CD4-positive, alpha-beta memory T cell (primary cell): ENCODE results near the gene MARF1. TPM values are rescaled to one million over a fixed set of nuclear protein-coding genes. Genes with fewer than 3 reads are reported as not detected.

Experiments used
- CTCF ChIA-PET: fragments of 350-600 bp; sonication (Branson Sonifier 250); formaldehyde crosslinking; loops from one replicate; lab custom pipeline; 2021; ENCODE audit warnings: inconsistent platforms; ENCODE audit not compliant: partially characterized antibody; lab: Charles Lee
- POLR2A ChIA-PET: fragments of 350-600 bp; sonication (Branson Sonifier 250); formaldehyde crosslinking; loops from one replicate; lab custom pipeline; 2021; ENCODE audit not compliant: partially characterized antibody; lab: Charles Lee
- DNase-seq, 5 donors: peaks; one replicate each; pipeline versions ENCODE4 v3.0.0 to v3.0.0-alpha.2; 2020 to 2022; ENCODE audit warnings: mixed read lengths in 1 of 5
- H3K27ac ChIP-seq: one replicate; pipeline ENCODE4 v1.7.0; 2013; ENCODE audit warnings: low read depth, low read length
- H3K27me3 ChIP-seq: 2 replicates; pipeline ENCODE4 v1.7.0; 2013; ENCODE audit warnings: mild to moderate bottlenecking, low read length, moderate library complexity; ENCODE audit not compliant: insufficient read depth
- H3K36me3 ChIP-seq: 2 replicates; pipeline ENCODE4 v1.7.0; 2013; ENCODE audit warnings: mild to moderate bottlenecking, low read length, moderate library complexity; ENCODE audit not compliant: insufficient read depth
- H3K4me1 ChIP-seq: 2 replicates; pipeline ENCODE4 v1.7.0; 2013; ENCODE audit warnings: mild to moderate bottlenecking, low read length, moderate library complexity; ENCODE audit not compliant: insufficient read depth
- H3K4me3 ChIP-seq, 2 donors: one replicate each; pipeline ENCODE4 v1.7.0; 2013; ENCODE audit warnings: low read length in 2 of 2, mild to moderate bottlenecking in 1 of 2
- H3K9me3 ChIP-seq, 2 donors: one replicate each; pipeline ENCODE4 v1.7.0; 2013; ENCODE audit warnings: low read length in 2 of 2, control low read depth in 1 of 2; ENCODE audit not compliant: control insufficient read depth in 1 of 2
- H3K27ac Mint-ChIP-seq, 7 donors: one replicate each; pipeline ENCODE4 v1.8.0; 2020 to 2021; ENCODE audit warnings: mixed read lengths in 7 of 7, mild to moderate bottlenecking in 6 of 7, inconsistent platforms in 3 of 7, moderate library complexity in 3 of 7
- H3K27me3 Mint-ChIP-seq, 2 donors: one replicate each; pipeline ENCODE4 v1.8.0; 2020 to 2021; ENCODE audit warnings: mixed read lengths in 2 of 2
- H3K36me3 Mint-ChIP-seq, 2 donors: one replicate each; pipeline ENCODE4 v1.8.0; 2020 to 2021; ENCODE audit warnings: mixed read lengths in 2 of 2, inconsistent platforms in 1 of 2, mild to moderate bottlenecking in 1 of 2
- H3K4me1 Mint-ChIP-seq, 4 donors: one replicate each; pipeline ENCODE4 v1.8.0; 2020 to 2021; ENCODE audit warnings: mixed read lengths in 4 of 4, mild to moderate bottlenecking in 1 of 4
- H3K4me3 Mint-ChIP-seq, 8 donors: one replicate each; pipeline ENCODE4 v1.8.0; 2020 to 2021; ENCODE audit warnings: mixed read lengths in 8 of 8, mild to moderate bottlenecking in 7 of 8, moderate library complexity in 6 of 8, inconsistent platforms in 3 of 8
- H3K9me3 Mint-ChIP-seq, 8 donors: one replicate each; pipeline ENCODE4 v1.8.0; 2020 to 2021; ENCODE audit warnings: mixed read lengths in 8 of 8, mild to moderate bottlenecking in 5 of 8, inconsistent platforms in 3 of 8, moderate library complexity in 1 of 8
- intact Hi-C: fragments of 100-400 bp; cut with micrococcal nuclease; formaldehyde crosslinking; loops from one replicate; pipeline ENCODE4 v1.15.1; 2023
- polyA plus RNA-seq, 2 donors: library from polyadenylated mRNA; unstranded; fragments of 300-500 nt; fragmentation: Illumina TruSeq; gene quantifications; one replicate each; pipeline ENCODE4 v1.2.3, GENCODE V29; 2021
- total RNA-seq, 2 experiments: library from RNA; stranded (reverse); gene quantifications; one replicate each; pipeline ENCODE4 v1.2.3, GENCODE V29; 2021

Gene MARF1
- total and polyA plus RNA-seq, 4 experiments from 2014 or later, result 6.8 to 235 (median 121) TPM

GRCh38 chr16:15618392-15618791, 24.6 kb downstream of the MARF1 start:
- ChIA-PET CTCF (no interaction called here), POLR2A (no interaction called here)
- Histone ChIP-seq H3K27ac (no peak overlapping the region), H3K4me3 (no peak overlapping the region), H3K4me1 (no peaks in the 10 kb centered on the region), H3K9me3 (no peaks in the 10 kb centered on the region), H3K27me3 (no peaks in the 10 kb centered on the region), H3K36me3 (peaks cover 64% of the 10 kb centered on the region)
- peaks cover 60 to 81% of the 10 kb centered on the region in 2 donors for H3K36me3 Mint-ChIP-seq
- no peaks in the 10 kb centered on the region for H3K27me3 Mint-ChIP-seq
- H3K9me3 Mint-ChIP-seq, result no peaks in the 10 kb centered on the region
- H3K4me1 Mint-ChIP-seq, result peaks cover 0 to 1% (median 0%) of the 10 kb centered on the region in 4 donors
- intact Hi-C loops, result no loop called here
- no peak for DNase-seq
- H3K4me3 Mint-ChIP-seq, result no peak overlapping the region
- H3K27ac Mint-ChIP-seq, result peak overlapping the region in 6 of 7 donors; percentile 46 to 82 (median 64)

DNA sequence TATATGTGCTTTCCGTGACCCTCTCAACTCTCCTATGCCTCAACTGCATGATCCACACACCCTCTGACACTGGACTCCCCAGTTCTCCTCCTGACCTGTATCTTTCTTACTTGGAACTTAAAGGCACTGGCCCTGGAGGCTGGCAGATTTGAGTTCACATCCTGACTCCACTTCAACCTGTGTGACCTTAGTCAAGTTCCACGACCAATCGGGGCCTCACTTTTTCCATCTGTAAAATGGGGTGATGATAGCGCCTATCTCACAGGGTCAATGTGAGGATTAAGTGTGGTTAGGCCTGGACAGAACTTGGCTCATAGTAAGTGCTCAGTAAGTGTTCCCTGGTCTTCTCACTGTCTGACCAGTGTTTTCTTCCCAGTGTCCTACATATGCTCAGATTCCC, 25.1 kb downstream of the MARF1 start:
- peaks cover 62 to 81% of the 10 kb centered on the region in 2 donors for H3K36me3 Mint-ChIP-seq
- H3K4me1 Mint-ChIP-seq, result peaks cover 0 to 1% (median 0%) of the 10 kb centered on the region in 4 donors
- intact Hi-C loops, result no loop called here
- Histone ChIP-seq H3K4me3 (no peak overlapping the region), H3K4me1 (no peaks in the 10 kb centered on the region), H3K27me3 (no peaks in the 10 kb centered on the region), H3K9me3 (no peaks in the 10 kb centered on the region), H3K27ac (no peak overlapping the region), H3K36me3 (peaks cover 66% of the 10 kb centered on the region)
- ChIA-PET POLR2A (no interaction called here), CTCF (no interaction called here)
- H3K27ac Mint-ChIP-seq, result peak overlapping the region in 4 of 7 donors; percentile 49 to 72 (median 66)
- DNase-seq, result no peak
- H3K4me3 Mint-ChIP-seq, result no peak overlapping the region
- no peaks in the 10 kb centered on the region for H3K9me3 Mint-ChIP-seq
- no peaks in the 10 kb centered on the region for H3K27me3 Mint-ChIP-seq

GRCh38 chr16:15616475-15617165, 26.3 kb downstream of the MARF1 start:
- H3K4me3 Mint-ChIP-seq, result no peak overlapping the region
- Histone ChIP-seq H3K4me3 (no peak overlapping the region), H3K27ac (no peak overlapping the region), H3K36me3 (peaks cover 66% of the 10 kb centered on the region), H3K4me1 (no peaks in the 10 kb centered on the region), H3K9me3 (no peaks in the 10 kb centered on the region), H3K27me3 (no peaks in the 10 kb centered on the region)
- H3K36me3 Mint-ChIP-seq, result peaks cover 68 to 82% of the 10 kb centered on the region in 2 donors
- H3K27ac Mint-ChIP-seq, result no peak overlapping the region
- CTCF ChIA-PET, result no interaction called here
- DNase-seq, result no peak
- no peaks in the 10 kb centered on the region for H3K9me3 Mint-ChIP-seq
- intact Hi-C loops, result no loop called here
- no peaks in the 10 kb centered on the region for H3K27me3 Mint-ChIP-seq
- POLR2A ChIA-PET, result no interaction called here
- peaks cover 0 to 1% (median 0%) of the 10 kb centered on the region in 4 donors for H3K4me1 Mint-ChIP-seq

DNA sequence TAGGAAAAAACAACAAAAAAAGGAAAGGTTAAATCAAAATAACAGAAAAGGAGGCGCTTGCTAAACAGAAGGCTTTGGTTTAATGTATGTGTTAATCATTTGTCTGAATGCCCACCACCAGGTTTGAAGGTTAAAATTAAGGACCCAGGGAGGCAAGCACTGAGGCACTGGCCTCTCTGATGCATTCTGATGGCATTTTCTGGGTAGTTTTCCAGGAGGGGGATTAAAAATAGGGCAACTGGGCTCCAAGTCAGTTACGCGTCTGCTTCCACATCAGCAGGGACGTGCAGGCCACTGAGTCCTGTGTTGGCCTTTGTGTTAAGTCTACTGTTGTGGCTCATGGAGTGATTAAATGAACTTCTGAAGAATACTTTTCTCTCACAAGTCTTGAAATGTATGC, 26.9 kb downstream of the MARF1 start:
- H3K36me3 Mint-ChIP-seq, result peaks cover 64 to 79% of the 10 kb centered on the region in 2 donors
- H3K27me3 Mint-ChIP-seq, result no peaks in the 10 kb centered on the region
- CTCF ChIA-PET, result no interaction called here
- no peak overlapping the region for H3K27ac ChIP-seq
- no peak for DNase-seq
- H3K9me3 Mint-ChIP-seq, result no peaks in the 10 kb centered on the region
- no peak overlapping the region for H3K27ac Mint-ChIP-seq
- H3K4me3 Mint-ChIP-seq, result no peak overlapping the region
- H3K4me1 ChIP-seq, result no peaks in the 10 kb centered on the region
- POLR2A ChIA-PET, result no interaction called here
- intact Hi-C loops, result no loop called here
- no peaks in the 10 kb centered on the region for H3K9me3 ChIP-seq
- H3K4me1 Mint-ChIP-seq, result peaks cover 0 to 1% (median 0%) of the 10 kb centered on the region in 4 donors
- H3K36me3 ChIP-seq, result peaks cover 66% of the 10 kb centered on the region
- H3K27me3 ChIP-seq, result no peaks in the 10 kb centered on the region
- no peak overlapping the region for H3K4me3 ChIP-seq

GRCh38 chr16:15613676-15614075, 29.3 kb downstream of the MARF1 start:
- peaks cover 61 to 80% of the 10 kb centered on the region in 2 donors for H3K36me3 Mint-ChIP-seq
- CTCF ChIA-PET, result no interaction called here
- DNase-seq, result peak in 1 of 5 donors; percentile 11
- no peak overlapping the region for H3K4me3 ChIP-seq
- H3K9me3 ChIP-seq, result no peaks in the 10 kb centered on the region
- POLR2A ChIA-PET, result interaction anchor here (0.6 kb wide), 1 partner anchor 9 kb away, joined by 3 read pairs; no protein-coding TSS in a partner anchor
- peaks cover 74% of the 10 kb centered on the region for H3K36me3 ChIP-seq
- no peak overlapping the region for H3K4me3 Mint-ChIP-seq
- no peaks in the 10 kb centered on the region for H3K9me3 Mint-ChIP-seq
- H3K4me1 Mint-ChIP-seq, result peaks cover 0 to 1% (median 0%) of the 10 kb centered on the region in 4 donors
- H3K27ac Mint-ChIP-seq, result peak overlapping the region in 4 of 7 donors; percentile 46 to 70 (median 56)
- H3K27me3 Mint-ChIP-seq, result no peaks in the 10 kb centered on the region
- no peaks in the 10 kb centered on the region for H3K27me3 ChIP-seq
- H3K4me1 ChIP-seq, result no peaks in the 10 kb centered on the region
- intact Hi-C loops, result no loop called here
- no peak overlapping the region for H3K27ac ChIP-seq

DNA sequence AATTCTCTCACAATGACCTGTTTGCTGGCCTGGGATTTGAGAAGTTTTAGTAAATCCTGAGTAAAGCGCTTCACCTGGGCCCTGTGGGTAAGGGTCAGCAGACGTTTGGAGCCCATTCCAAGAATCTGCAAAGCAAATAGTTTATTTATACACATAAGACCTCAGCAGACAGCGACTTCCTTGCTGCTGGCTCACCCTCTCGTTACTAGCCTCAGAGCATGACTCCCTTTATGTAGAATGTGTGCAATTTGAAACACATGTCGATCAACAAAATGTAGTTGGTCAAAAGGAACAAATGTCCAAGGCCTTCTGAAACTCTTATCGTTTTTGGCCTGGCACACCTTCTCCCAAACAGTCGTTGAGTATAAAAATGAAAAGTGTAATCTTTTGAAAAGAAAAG, 31.3 kb downstream of the MARF1 start:
- H3K27me3 ChIP-seq, result no peaks in the 10 kb centered on the region
- no peak overlapping the region for H3K27ac ChIP-seq
- no peak overlapping the region for H3K4me3 ChIP-seq
- peaks cover 74% of the 10 kb centered on the region for H3K36me3 ChIP-seq
- H3K9me3 ChIP-seq, result no peaks in the 10 kb centered on the region
- POLR2A ChIA-PET, result no interaction called here
- H3K4me1 ChIP-seq, result no peaks in the 10 kb centered on the region
- Mint-ChIP-seq H3K4me3 (no peak overlapping the region), H3K36me3 (peaks cover 58 to 77% of the 10 kb centered on the region in 2 donors), H3K27me3 (no peaks in the 10 kb centered on the region), H3K9me3 (no peaks in the 10 kb centered on the region), H3K27ac (peak overlapping the region in 1 of 7 donors; percentile 22), H3K4me1 (peaks cover 0 to 4% (median under 1%) of the 10 kb centered on the region in 4 donors)
- CTCF ChIA-PET, result no interaction called here
- intact Hi-C loops, result no loop called here
- DNase-seq, result no peak

DNA sequence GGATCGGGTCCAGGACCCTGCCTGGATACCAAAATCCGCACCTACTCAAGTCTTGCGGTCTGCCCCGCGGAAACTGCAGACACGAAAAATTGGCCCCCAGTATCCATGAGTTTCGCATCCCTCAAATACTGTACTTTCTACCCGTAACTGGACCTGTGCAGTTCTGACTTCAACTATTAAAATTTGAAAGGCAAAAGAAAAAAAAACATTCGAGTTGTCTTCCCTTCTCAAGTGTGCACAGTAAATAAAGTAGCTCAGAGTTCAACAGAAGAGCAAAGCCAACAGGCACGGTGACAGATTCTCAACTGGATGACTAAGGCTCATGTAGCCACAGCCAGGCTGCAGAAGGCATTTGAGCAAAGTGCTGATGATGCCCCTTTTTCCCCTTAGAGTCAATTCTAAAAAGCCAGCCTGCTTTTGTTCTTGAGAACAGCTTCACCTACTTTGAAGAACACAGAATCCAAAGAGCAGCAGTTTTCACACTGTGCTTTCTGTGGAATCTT, 32.5 kb downstream of the MARF1 start:
- POLR2A ChIA-PET, result no interaction called here
- H3K9me3 Mint-ChIP-seq, result no peaks in the 10 kb centered on the region
- CTCF ChIA-PET, result interaction anchor here (1.0 kb wide), 1 partner anchor 14 kb away, joined by 3 read pairs; no protein-coding TSS in a partner anchor
- DNase-seq, result no peak
- H3K27me3 Mint-ChIP-seq, result no peaks in the 10 kb centered on the region
- no peaks in the 10 kb centered on the region for H3K4me1 ChIP-seq
- no peak overlapping the region for H3K4me3 ChIP-seq
- no peaks in the 10 kb centered on the region for H3K27me3 ChIP-seq
- H3K36me3 Mint-ChIP-seq, result peaks cover 60 to 78% of the 10 kb centered on the region in 2 donors
- H3K4me1 Mint-ChIP-seq, result peaks cover 0 to 12% (median 7%) of the 10 kb centered on the region in 4 donors
- no peak overlapping the region for H3K27ac ChIP-seq
- peak overlapping the region in 4 of 7 donors; percentile 7 to 51 (median 29) for H3K27ac Mint-ChIP-seq
- peaks cover 74% of the 10 kb centered on the region for H3K36me3 ChIP-seq
- intact Hi-C loops, result no loop called here
- no peaks in the 10 kb centered on the region for H3K9me3 ChIP-seq
- H3K4me3 Mint-ChIP-seq, result no peak overlapping the region
